Endometrium (tissue), 2 donors: ENCODE results near the gene KCNK1.
A peak's percentile ranks its signal among the peaks of the same experiment; 100 is the strongest.
"Not testable (repeated sequence)": the region's sequence is repeated elsewhere in the genome, so short reads cannot be mapped to it uniquely, and the experiment has no call there.

ENCODE experiments used
- FAIRE-seq: peaks from 2 replicates; lab custom pipeline; 2012; peaks lifted over from hg19 to GRCh38; lab: Jason Lieb, UNC
- donor health status: control.
- donor health status: control.

The KCNK1 gene

GRCh38 chr1:233667741-233668140 lies 53.8 kb downstream of the KCNK1 start:
- no peak for FAIRE-seq

GRCh38 chr1:233668146-233668724 lies 54.3 kb downstream of the KCNK1 start:
- FAIRE-seq = peak; percentile 93

- FAIRE-seq = peak; percentile 88
Measured at GRCh38 chr1:233668725-233669294, 54.9 kb downstream of the KCNK1 start.

- FAIRE-seq = not testable (repeated sequence)
Measured at GRCh38 chr1:233670363-233670762, 56.5 kb downstream of the KCNK1 start.

- FAIRE-seq = no peak
Measured at GRCh38 chr1:233671286-233671685, 57.4 kb downstream of the KCNK1 start.

- no peak for FAIRE-seq
Measured at GRCh38 chr1:233672732-233673131, 58.8 kb downstream of the KCNK1 start.

- FAIRE-seq = peak; percentile 21
Measured at GRCh38 chr1:233673261-233673946, 59.5 kb downstream of the KCNK1 start.

- no peak for FAIRE-seq
Measured at GRCh38 chr1:233673947-233674431, 60.1 kb downstream of the KCNK1 start.

GRCh38 chr1:233675446-233675845 lies 61.5 kb downstream of the KCNK1 start:
- no peak for FAIRE-seq

GRCh38 chr1:233675893-233676292 lies 62.0 kb downstream of the KCNK1 start:
- no peak for FAIRE-seq

- FAIRE-seq = no peak
Measured at GRCh38 chr1:233677690-233678354, 63.9 kb downstream of the KCNK1 start.

GRCh38 chr1:233679030-233679429 lies 65.1 kb downstream of the KCNK1 start:
- no peak for FAIRE-seq

- FAIRE-seq = no peak
Measured at GRCh38 chr1:233679591-233680373, 65.9 kb downstream of the KCNK1 start.

- no peak for FAIRE-seq
Measured at GRCh38 chr1:233681285-233681684, 67.4 kb downstream of the KCNK1 start.

GRCh38 chr1:233686653-233687052 lies 72.7 kb downstream of the KCNK1 start:
- FAIRE-seq = not testable (repeated sequence)

GRCh38 chr1:233689017-233689747 lies 75.3 kb downstream of the KCNK1 start:
- FAIRE-seq = no peak

- no peak for FAIRE-seq
Measured at GRCh38 chr1:233689748-233690254, 75.9 kb downstream of the KCNK1 start.

GRCh38 chr1:233695901-233696300 lies 82.0 kb downstream of the KCNK1 start:
- no peak for FAIRE-seq

- no peak for FAIRE-seq
Measured at GRCh38 chr1:233700338-233700737, 86.4 kb downstream of the KCNK1 start.

GRCh38 chr1:233704170-233704897 lies 90.4 kb downstream of the KCNK1 start:
- FAIRE-seq = no peak
